ENCODE results near the gene ARL8A.

ARL8A gene

GRCh38 chr1:202160377-202160940, 15.9 kb upstream of the ARL8A start, which contains the start of gene PTPN7:
TSS of gene PTPN7 (minus strand) at chr1:202160602. CDS start at chr1:202159402, 1,200 bp downstream.
- DNase-seq: no peak
- Histone ChIP-seq H3K4me3 (ENCODE audit: low read depth, low read length) (no peak within 1 kb of the TSS), H3K27me3 (replicated peaks) (no peaks in the 10 kb centered on the region), H3K36me3 (replicated peaks) (no peaks in the 10 kb centered on the region), H3K27ac (no peak within 1 kb of the TSS)
- TF ChIP-seq CTCF (IDR thresholded peaks at IDR 0.05; ENCODE audit: low read depth, low read length, missing control alignments): peak; percentile 59
- in situ Hi-C loops (cut with HindIII; ENCODE audit: low pct_ligation_motif_present, low sequenced_read_pairs): no loop called here

- DNase-seq: no peak
- H3K36me3 ChIP-seq (replicated peaks): no peaks in the 10 kb centered on the region
- H3K27ac ChIP-seq: no peak overlapping the region
- in situ Hi-C loops (cut with HindIII; ENCODE audit: low pct_ligation_motif_present, low sequenced_read_pairs): no loop called here
- H3K4me3 ChIP-seq (ENCODE audit: low read depth, low read length): no peak overlapping the region
- no peaks in the 10 kb centered on the region for H3K27me3 ChIP-seq (replicated peaks)
- TF ChIP-seq CTCF (IDR thresholded peaks at IDR 0.05; ENCODE audit: low read depth, low read length, missing control alignments): no peak
Measured at GRCh38 chr1:202159534-202160371, 15.2 kb upstream of the ARL8A start.

- no peaks in the 10 kb centered on the region for H3K27me3 ChIP-seq (replicated peaks)
- no peak overlapping the region for H3K4me3 ChIP-seq (ENCODE audit: low read depth, low read length)
- DNase-seq: no peak
- no peak for TF ChIP-seq CTCF (IDR thresholded peaks at IDR 0.05; ENCODE audit: low read depth, low read length, missing control alignments)
- in situ Hi-C loops (cut with HindIII; ENCODE audit: low pct_ligation_motif_present, low sequenced_read_pairs): no loop called here
- no peaks in the 10 kb centered on the region for H3K36me3 ChIP-seq (replicated peaks)
- no peak overlapping the region for H3K27ac ChIP-seq
Measured at GRCh38 chr1:202158810-202159533, 14.4 kb upstream of the ARL8A start.

- no peak for TF ChIP-seq CTCF (IDR thresholded peaks at IDR 0.05; ENCODE audit: low read depth, low read length, missing control alignments)
- in situ Hi-C loops (cut with HindIII; ENCODE audit: low pct_ligation_motif_present, low sequenced_read_pairs): no loop called here
- Histone ChIP-seq H3K27ac (no peak overlapping the region), H3K4me3 (ENCODE audit: low read depth, low read length) (no peak overlapping the region), H3K36me3 (replicated peaks) (no peaks in the 10 kb centered on the region), H3K27me3 (replicated peaks) (no peaks in the 10 kb centered on the region)
- no peak for DNase-seq
Measured at GRCh38 chr1:202157945-202158344, 13.4 kb upstream of the ARL8A start.

GRCh38 chr1:202156590-202156989, 12.1 kb upstream of the ARL8A start:
- no peaks in the 10 kb centered on the region for H3K27me3 ChIP-seq (replicated peaks)
- no peak overlapping the region for H3K27ac ChIP-seq
- H3K4me3 ChIP-seq (ENCODE audit: low read depth, low read length): no peak overlapping the region
- no peaks in the 10 kb centered on the region for H3K36me3 ChIP-seq (replicated peaks)
- no peak for DNase-seq
- no peak for TF ChIP-seq CTCF (IDR thresholded peaks at IDR 0.05; ENCODE audit: low read depth, low read length, missing control alignments)
- in situ Hi-C loops (cut with HindIII; ENCODE audit: low pct_ligation_motif_present, low sequenced_read_pairs): no loop called here

Data from brain microvascular endothelial cell (primary cell).